SK-N-MC (cell line): ENCODE results near the gene MEF2D.
A peak's percentile ranks its signal among the peaks of the same experiment; 100 is the strongest.

Experiments used
- DNase-seq: peaks from one replicate; pipeline ENCODE4 v3.0.0-alpha.2; 2011; ENCODE audit warnings: low read depth, low spot score
- H3K27ac ChIP-seq: fragments of 200-600 bp; sonication (generic); 2 replicates; pipeline ENCODE4 v1.5.1; 2016; ENCODE audit warnings: mixed run types
- H3K36me3 ChIP-seq: fragments of 200-600 bp; sonication (generic); 2 replicates; pipeline ENCODE4 v1.6.1; 2017; ENCODE audit warnings: antibody characterized with exemption, low read length, mixed read lengths; ENCODE audit not compliant: insufficient read depth
- H3K4me3 ChIP-seq: fragments of 200-600 bp; sonication (generic); 2 replicates; pipeline ENCODE4 v1.5.1; 2016
- H3K9ac ChIP-seq: fragments of 200-600 bp; sonication (generic); 2 replicates; pipeline ENCODE4 v1.8.0; 2017; ENCODE audit warnings: mixed run types, mixed read lengths; ENCODE audit not compliant: insufficient read length
- H3K9me3 ChIP-seq: fragments of 200-600 bp; sonication (generic); 2 replicates; pipeline ENCODE4 v1.6.1; 2017; ENCODE audit warnings: low read depth, mild to moderate bottlenecking, antibody characterized with exemption, low read length, moderate library complexity, mixed read lengths
- EZH2 ChIP-seq: fragments of 200-600 bp; sonication (generic); IDR thresholded peaks from one replicate; pipeline ENCODE4 v1.6.1; 2017; ENCODE audit warnings: antibody characterized with exemption
- FOXP2 ChIP-seq: optimal IDR thresholded peaks from 2 replicates; pipeline ENCODE3; 2011; ENCODE audit warnings: mild to moderate bottlenecking, moderate library complexity; ENCODE audit not compliant: insufficient read depth; ENCODE audit errors: extremely low read length, control extremely low read depth
- POLR2AphosphoS5 ChIP-seq: IDR thresholded peaks from 2 replicates; pipeline ENCODE4 v1.6.1; 2012; ENCODE audit warnings: mild to moderate bottlenecking, low read depth, low read length, borderline replicate concordance

The MEF2D gene

DNA sequence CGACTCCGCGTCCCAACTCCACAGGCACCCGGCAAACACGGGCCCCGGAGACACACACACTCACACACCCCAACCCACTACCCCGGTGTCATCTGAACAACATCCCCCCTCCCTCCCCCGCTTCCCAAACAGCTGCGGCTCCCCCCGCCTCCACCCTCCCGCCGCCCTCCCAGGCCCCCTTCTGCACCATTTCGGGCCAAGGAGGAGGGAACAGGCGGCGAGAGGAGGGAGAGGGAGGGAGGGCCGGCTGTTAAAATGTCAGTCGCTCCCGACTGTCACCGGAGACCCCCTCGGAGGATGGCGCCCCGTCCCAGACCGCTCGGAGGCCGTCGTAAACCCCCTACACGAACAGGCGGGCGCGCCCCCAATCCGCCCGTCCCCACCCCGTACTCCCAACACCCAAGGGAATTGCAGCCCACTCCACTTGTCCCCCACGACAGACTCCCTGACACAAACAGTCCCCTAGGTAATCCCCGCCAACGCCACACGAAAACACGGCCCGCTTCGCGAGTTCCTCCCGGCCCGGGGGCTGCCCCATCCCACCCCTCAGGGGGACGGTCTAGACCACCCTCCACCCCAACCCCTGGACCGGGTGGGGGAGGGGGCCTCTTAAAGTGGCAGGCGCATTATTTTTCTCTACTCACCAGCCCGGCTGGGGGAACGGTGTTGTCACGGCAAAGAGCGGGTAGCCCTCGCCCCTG, 583 bp downstream of the MEF2D start:
- no peaks in the 10 kb centered on the region for H3K9me3 ChIP-seq
- no peaks in the 10 kb centered on the region for H3K36me3 ChIP-seq
- peak overlapping the region; percentile 90 for H3K4me3 ChIP-seq
- peak overlapping the region; percentile 94 for H3K27ac ChIP-seq
- TF ChIP-seq FOXP2 (no peak), POLR2AphosphoS5 (no peak), EZH2 (no peak)
- H3K9ac ChIP-seq: peak overlapping the region; percentile 95
- DNase-seq: no peak

- TF ChIP-seq POLR2AphosphoS5 (no peak), FOXP2 (no peak), EZH2 (no peak)
- no peaks in the 10 kb centered on the region for H3K36me3 ChIP-seq
- H3K4me3 ChIP-seq: peak overlapping the region; percentile 90
- no peak for DNase-seq
- H3K9me3 ChIP-seq: no peaks in the 10 kb centered on the region
- peak overlapping the region; percentile 17 for H3K9ac ChIP-seq
- no peak overlapping the region for H3K27ac ChIP-seq
Measured at GRCh38 chr1:156499194-156499841, 1.3 kb downstream of the MEF2D start.

DNA sequence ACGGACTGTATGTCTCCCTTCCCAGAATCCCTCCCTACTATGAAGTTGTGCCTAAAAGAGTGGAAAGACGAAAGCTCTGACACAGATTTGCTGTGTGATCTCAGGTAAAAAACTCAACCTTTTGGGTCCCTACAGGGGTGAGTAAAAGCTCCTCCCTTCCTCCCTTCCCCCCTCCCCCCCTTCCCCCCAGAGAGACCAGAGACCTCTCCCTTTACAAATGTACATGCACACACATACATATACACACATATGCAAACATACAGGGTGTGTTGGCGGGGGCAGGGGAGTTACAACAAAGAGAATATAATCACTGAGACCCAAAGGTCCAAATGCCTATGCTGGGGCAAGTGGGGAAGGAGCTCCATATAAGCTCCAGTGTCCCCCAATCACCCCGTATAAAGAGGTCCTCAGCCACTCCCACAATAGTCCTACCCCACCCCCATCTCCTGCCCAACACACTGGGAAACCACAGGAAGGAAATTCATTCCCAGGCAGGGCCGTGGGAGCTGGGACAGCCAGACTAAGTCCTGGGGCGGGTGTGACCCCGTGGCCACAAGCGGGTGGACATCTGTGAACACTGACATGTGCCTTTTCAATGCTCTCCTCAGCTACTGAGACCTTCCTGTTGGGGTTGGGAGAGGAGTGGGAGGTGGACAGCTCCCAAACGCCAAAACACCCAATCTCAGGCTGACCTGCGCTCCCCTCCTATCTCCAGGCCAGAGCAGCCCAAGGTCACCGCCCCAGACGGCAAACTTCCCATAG, 2.0 kb downstream of the MEF2D start:
- TF ChIP-seq EZH2 (no peak), POLR2AphosphoS5 (no peak), FOXP2 (no peak)
- no peak for DNase-seq
- Histone ChIP-seq H3K9me3 (no peaks in the 10 kb centered on the region), H3K36me3 (no peaks in the 10 kb centered on the region), H3K27ac (no peak overlapping the region), H3K4me3 (peak overlapping the region; percentile 90), H3K9ac (peak overlapping the region; percentile 17)

DNA sequence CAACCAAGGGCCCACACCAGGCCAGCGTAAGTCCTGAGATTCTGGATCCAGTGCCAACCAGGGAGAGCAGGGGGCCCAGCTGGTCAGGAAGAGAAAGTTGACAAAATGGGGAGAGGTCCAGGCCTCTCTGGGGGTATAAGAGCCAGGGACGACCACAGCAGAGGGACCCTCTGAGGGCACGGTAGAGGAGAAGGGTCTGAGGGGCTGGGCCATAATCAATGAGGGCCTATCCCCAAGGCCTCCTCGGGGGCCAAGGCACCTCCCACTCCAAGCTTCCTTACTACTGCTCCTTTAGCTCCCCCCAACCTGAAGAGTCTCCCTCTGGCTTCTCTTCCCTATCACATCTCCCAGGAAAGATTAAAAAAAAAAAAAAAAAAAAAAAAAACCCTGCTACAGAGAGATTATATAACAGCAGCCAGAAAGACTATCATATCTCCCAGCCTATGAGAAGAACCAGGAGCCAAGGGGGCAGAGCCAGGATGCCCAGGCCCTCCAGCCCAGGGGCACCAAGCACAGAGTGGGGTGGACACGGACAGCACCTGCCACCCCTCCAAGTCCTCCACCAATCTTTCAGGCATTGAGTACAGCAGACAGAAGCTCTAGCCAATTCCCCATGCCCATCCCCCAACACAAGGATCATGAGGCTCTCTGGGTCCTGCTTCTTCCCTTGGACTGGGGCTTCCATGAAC, 2.7 kb downstream of the MEF2D start:
- H3K9me3 ChIP-seq: no peaks in the 10 kb centered on the region
- H3K27ac ChIP-seq: no peak overlapping the region
- TF ChIP-seq FOXP2: no peak
- H3K9ac ChIP-seq: no peak overlapping the region
- no peaks in the 10 kb centered on the region for H3K36me3 ChIP-seq
- no peak for DNase-seq
- H3K4me3 ChIP-seq: peak overlapping the region; percentile 90; the same call in 1 of the 2 replicates

GRCh38 chr1:156497078-156497742, 3.4 kb downstream of the MEF2D start:
- Histone ChIP-seq H3K36me3 (no peaks in the 10 kb centered on the region), H3K9me3 (no peaks in the 10 kb centered on the region), H3K9ac (no peak overlapping the region), H3K27ac (no peak overlapping the region), H3K4me3 (no peak overlapping the region)
- no peak for DNase-seq
- TF ChIP-seq FOXP2 (no peak), EZH2 (no peak), POLR2AphosphoS5 (no peak)

GRCh38 chr1:156496211-156496761, 4.3 kb downstream of the MEF2D start:
- H3K36me3 ChIP-seq: no peaks in the 10 kb centered on the region
- H3K27ac ChIP-seq: no peak overlapping the region
- no peaks in the 10 kb centered on the region for H3K9me3 ChIP-seq
- no peak overlapping the region for H3K4me3 ChIP-seq
- H3K9ac ChIP-seq: no peak overlapping the region
- no peak for DNase-seq
- TF ChIP-seq EZH2: no peak
- no peak for TF ChIP-seq FOXP2
- TF ChIP-seq POLR2AphosphoS5: no peak

DNA sequence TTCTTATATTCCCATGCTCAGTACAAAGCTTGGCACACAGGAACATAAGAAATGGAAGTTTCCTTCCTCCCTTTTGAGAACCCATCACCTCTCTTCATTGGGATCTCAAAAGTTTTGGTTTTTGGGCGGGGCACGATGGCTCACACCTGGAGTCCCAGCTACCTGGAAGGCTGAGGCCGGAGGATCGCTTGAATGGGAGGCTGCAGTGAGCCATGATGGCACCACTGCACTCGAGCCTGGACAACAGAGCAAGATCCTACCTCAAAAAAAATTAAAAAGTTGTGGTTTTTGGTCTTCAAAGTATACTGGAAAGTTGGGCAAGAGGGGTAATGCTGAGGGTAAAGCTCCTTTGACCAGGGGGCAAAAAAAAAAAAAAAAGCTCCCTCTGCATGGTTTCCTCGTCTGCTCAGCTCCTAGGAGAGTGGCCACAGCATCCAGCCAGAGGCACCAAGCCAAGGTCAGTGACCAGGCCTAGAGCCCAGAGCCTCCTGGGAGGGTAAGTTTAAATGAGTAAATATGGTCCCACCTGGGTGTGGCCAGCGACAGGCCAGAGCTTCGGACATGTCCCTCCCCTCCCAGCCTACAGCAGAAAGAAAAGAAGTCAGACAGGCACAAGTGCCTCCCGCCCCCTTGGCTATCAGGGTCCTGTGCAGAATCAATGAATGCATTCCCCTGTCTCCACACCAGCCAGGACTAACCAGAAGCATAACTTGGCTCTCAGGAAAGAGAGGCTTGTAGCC, 5.0 kb downstream of the MEF2D start:
- no peaks in the 10 kb centered on the region for H3K36me3 ChIP-seq
- no peak overlapping the region for H3K9ac ChIP-seq
- DNase-seq: no peak
- no peak overlapping the region for H3K4me3 ChIP-seq
- TF ChIP-seq POLR2AphosphoS5 (no peak), EZH2 (no peak), FOXP2 (no peak)
- no peak overlapping the region for H3K27ac ChIP-seq
- H3K9me3 ChIP-seq: no peaks in the 10 kb centered on the region
